Activated T-helper 2 cell treated with anti-CD3 and anti-CD28 coated beads, Interferon-gamma antibody, Interleukin-2, Interleukin-4, amounts not matched to agents 10 μg/mL and 5 μg/mL and 100 μg/mL, durations not matched to agents 14 hours and 24 hours and 36 hours (primary cell): Measurements from ENCODE around the gene DROSHA. TPM values are rescaled to one million over a fixed set of nuclear protein-coding genes. Genes with fewer than 3 reads are reported as not detected.

ENCODE experiments used
- DNase-seq: peaks from one replicate; pipeline ENCODE4 v3.0.0; 2021; ENCODE audit warnings: low spot score
- H3K27ac Mint-ChIP-seq: one replicate; pipeline ENCODE4 v1.8.0; 2021; ENCODE audit warnings: mixed read lengths
- H3K27me3 Mint-ChIP-seq: one replicate; pipeline ENCODE4 v1.8.0; 2021; ENCODE audit warnings: low read depth, mixed read lengths
- H3K36me3 Mint-ChIP-seq: one replicate; pipeline ENCODE4 v1.8.0; 2021; ENCODE audit warnings: low read depth, mixed read lengths
- H3K4me1 Mint-ChIP-seq: one replicate; pipeline ENCODE4 v1.8.0; 2021; ENCODE audit warnings: low read depth, mixed read lengths
- H3K4me3 Mint-ChIP-seq: one replicate; pipeline ENCODE4 v1.8.0; 2021; ENCODE audit warnings: low read depth, mild to moderate bottlenecking, moderate library complexity, mixed read lengths
- H3K9me3 Mint-ChIP-seq: one replicate; pipeline ENCODE4 v1.8.0; 2021; ENCODE audit warnings: mixed read lengths
- intact Hi-C: fragments of 100-400 bp; cut with micrococcal nuclease; formaldehyde crosslinking; loops from one replicate; pipeline ENCODE4 v1.15.1; 2023
- total RNA-seq: library from RNA; stranded (reverse); gene quantifications from 2 replicates; pipeline ENCODE4 v1.2.3, GENCODE V29; 2022

The DROSHA gene
- total RNA-seq, 1 donor from 2014 or later: 101 TPM

DNA sequence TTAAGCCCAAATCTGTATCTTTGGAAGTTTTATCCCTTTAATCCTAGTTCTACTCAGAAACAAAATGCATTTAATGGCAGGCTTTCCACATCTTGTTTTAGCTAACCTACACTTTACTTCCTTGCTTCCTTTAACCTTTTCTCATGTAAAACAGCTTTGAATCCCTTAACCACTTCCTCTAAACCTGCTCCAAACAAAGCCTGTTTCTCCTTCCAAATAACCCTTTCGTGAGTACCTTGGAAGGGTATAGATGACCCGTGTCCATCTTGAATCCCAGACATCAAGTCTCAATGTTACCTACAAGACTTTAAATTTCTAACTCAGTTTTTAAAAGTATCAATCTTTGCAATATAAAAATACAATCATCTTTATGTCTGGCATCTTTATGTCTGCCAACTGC is 78.4 kb downstream of the DROSHA start:
- Mint-ChIP-seq H3K27ac (no peak overlapping the region), H3K4me1 (no peaks in the 10 kb centered on the region), H3K4me3 (no peak overlapping the region), H3K36me3 (peaks cover 74% of the 10 kb centered on the region), H3K9me3 (peaks cover 25% of the 10 kb centered on the region), H3K27me3 (no peaks in the 10 kb centered on the region)
- intact Hi-C loops: no loop called here
- DNase-seq: no peak

GRCh38 chr5:31452314-31452713 is 79.6 kb downstream of the DROSHA start:
- intact Hi-C loops: no loop called here
- no peak overlapping the region for H3K27ac Mint-ChIP-seq
- H3K4me1 Mint-ChIP-seq: no peaks in the 10 kb centered on the region
- peaks cover 74% of the 10 kb centered on the region for H3K36me3 Mint-ChIP-seq
- no peak overlapping the region for H3K4me3 Mint-ChIP-seq
- DNase-seq: no peak
- H3K27me3 Mint-ChIP-seq: no peaks in the 10 kb centered on the region
- H3K9me3 Mint-ChIP-seq: peaks cover 21% of the 10 kb centered on the region

DNA sequence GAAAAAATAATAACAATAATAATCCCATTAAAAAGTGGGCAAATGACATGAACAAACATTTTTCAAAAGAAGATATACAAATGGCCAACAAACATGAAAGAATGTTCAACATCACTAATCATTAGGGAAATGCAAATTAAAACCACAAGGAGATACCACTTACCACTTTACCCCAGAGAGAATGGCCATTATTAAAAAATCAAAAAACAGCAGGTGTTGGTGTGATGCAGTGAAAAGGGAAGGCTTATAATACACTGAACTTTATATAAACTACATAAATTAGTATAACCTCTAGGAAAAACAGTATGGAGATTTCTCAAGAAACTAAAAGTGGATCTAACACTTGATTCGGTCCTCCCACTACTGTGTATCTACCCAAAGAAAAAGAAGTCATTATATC is 81.9 kb downstream of the DROSHA start:
- Mint-ChIP-seq H3K36me3 (peaks cover 69% of the 10 kb centered on the region), H3K4me1 (no peaks in the 10 kb centered on the region), H3K9me3 (peaks cover 5% of the 10 kb centered on the region), H3K27ac (no peak overlapping the region), H3K27me3 (no peaks in the 10 kb centered on the region), H3K4me3 (no peak overlapping the region)
- no peak for DNase-seq
- intact Hi-C loops: no loop called here

- Mint-ChIP-seq H3K4me1 (no peaks in the 10 kb centered on the region), H3K4me3 (no peak overlapping the region), H3K9me3 (peaks cover 3% of the 10 kb centered on the region), H3K36me3 (peaks cover 74% of the 10 kb centered on the region), H3K27me3 (no peaks in the 10 kb centered on the region), H3K27ac (no peak overlapping the region)
- intact Hi-C loops: no loop called here
- no peak for DNase-seq
Observed at GRCh38 chr5:31449174-31449573, 82.7 kb downstream of the DROSHA start.

GRCh38 chr5:31445041-31445600 is 86.8 kb downstream of the DROSHA start:
- no peaks in the 10 kb centered on the region for H3K4me1 Mint-ChIP-seq
- no peak overlapping the region for H3K27ac Mint-ChIP-seq
- DNase-seq: no peak
- H3K36me3 Mint-ChIP-seq: peaks cover 66% of the 10 kb centered on the region
- H3K4me3 Mint-ChIP-seq: no peak overlapping the region
- H3K27me3 Mint-ChIP-seq: no peaks in the 10 kb centered on the region
- intact Hi-C loops: no loop called here
- no peaks in the 10 kb centered on the region for H3K9me3 Mint-ChIP-seq

- Mint-ChIP-seq H3K4me1 (no peaks in the 10 kb centered on the region), H3K4me3 (no peak overlapping the region), H3K27me3 (no peaks in the 10 kb centered on the region), H3K36me3 (peaks cover 59% of the 10 kb centered on the region), H3K27ac (no peak overlapping the region), H3K9me3 (no peaks in the 10 kb centered on the region)
- intact Hi-C loops: no loop called here
- DNase-seq: no peak
Observed at GRCh38 chr5:31443572-31443971, 88.3 kb downstream of the DROSHA start.

- no peak for DNase-seq
- no peaks in the 10 kb centered on the region for H3K27me3 Mint-ChIP-seq
- intact Hi-C loops: no loop called here
- no peak overlapping the region for H3K27ac Mint-ChIP-seq
- H3K4me1 Mint-ChIP-seq: no peaks in the 10 kb centered on the region
- H3K36me3 Mint-ChIP-seq: peaks cover 55% of the 10 kb centered on the region
- H3K9me3 Mint-ChIP-seq: no peaks in the 10 kb centered on the region
- H3K4me3 Mint-ChIP-seq: no peak overlapping the region
Observed at GRCh38 chr5:31442058-31442745, 89.7 kb downstream of the DROSHA start.

DNA sequence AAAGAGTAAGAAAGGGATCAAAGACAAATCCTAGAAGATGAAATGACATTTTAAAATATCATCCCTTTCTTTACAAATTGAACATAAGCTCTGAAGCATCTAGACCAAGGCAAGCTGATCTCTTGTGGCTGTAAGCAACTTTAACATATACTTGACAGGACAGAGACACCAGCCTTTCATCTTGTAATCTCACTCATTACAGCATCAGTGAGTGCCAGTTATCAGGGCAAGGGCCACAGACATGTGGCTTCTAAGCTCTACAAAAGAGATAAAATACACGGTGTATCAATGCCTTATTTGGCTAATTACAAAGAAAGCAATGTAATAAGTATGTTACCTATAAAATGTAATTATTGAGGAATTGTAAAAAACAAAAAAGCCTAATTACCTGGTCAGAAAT is 95.0 kb downstream of the DROSHA start:
- Mint-ChIP-seq H3K4me3 (no peak overlapping the region), H3K27me3 (no peaks in the 10 kb centered on the region), H3K4me1 (no peaks in the 10 kb centered on the region), H3K36me3 (peaks cover 58% of the 10 kb centered on the region), H3K27ac (no peak overlapping the region), H3K9me3 (no peaks in the 10 kb centered on the region)
- no peak for DNase-seq
- intact Hi-C loops: no loop called here

GRCh38 chr5:31435730-31436129 is 96.2 kb downstream of the DROSHA start:
- intact Hi-C loops: no loop called here
- no peak for DNase-seq
- no peaks in the 10 kb centered on the region for H3K9me3 Mint-ChIP-seq
- H3K27ac Mint-ChIP-seq: no peak overlapping the region
- H3K27me3 Mint-ChIP-seq: no peaks in the 10 kb centered on the region
- H3K36me3 Mint-ChIP-seq: peaks cover 64% of the 10 kb centered on the region
- peaks cover 8% of the 10 kb centered on the region for H3K4me1 Mint-ChIP-seq
- H3K4me3 Mint-ChIP-seq: no peak overlapping the region

DNA sequence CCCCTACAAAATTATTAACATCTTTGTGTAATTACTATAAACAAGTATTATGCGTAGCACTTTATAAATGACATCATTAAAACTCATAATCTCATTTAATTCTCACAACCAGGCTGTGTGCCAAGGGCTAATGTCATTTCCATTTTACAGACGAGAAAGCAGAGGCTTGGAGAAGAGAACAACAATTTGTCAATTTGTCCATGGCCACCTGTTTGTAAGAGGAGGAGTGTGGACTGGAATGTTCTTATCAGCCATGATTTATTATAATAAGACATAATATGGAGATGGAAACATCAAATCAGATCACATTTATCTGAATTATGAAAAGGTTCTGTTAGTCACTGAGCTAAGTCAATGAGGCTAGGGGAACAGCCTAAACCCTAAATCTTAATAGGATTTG is 97.0 kb downstream of the DROSHA start:
- no peak overlapping the region for H3K27ac Mint-ChIP-seq
- intact Hi-C loops: no loop called here
- no peaks in the 10 kb centered on the region for H3K9me3 Mint-ChIP-seq
- H3K27me3 Mint-ChIP-seq: no peaks in the 10 kb centered on the region
- H3K36me3 Mint-ChIP-seq: peaks cover 70% of the 10 kb centered on the region
- H3K4me3 Mint-ChIP-seq: no peak overlapping the region
- DNase-seq: no peak
- peaks cover 15% of the 10 kb centered on the region for H3K4me1 Mint-ChIP-seq

DNA sequence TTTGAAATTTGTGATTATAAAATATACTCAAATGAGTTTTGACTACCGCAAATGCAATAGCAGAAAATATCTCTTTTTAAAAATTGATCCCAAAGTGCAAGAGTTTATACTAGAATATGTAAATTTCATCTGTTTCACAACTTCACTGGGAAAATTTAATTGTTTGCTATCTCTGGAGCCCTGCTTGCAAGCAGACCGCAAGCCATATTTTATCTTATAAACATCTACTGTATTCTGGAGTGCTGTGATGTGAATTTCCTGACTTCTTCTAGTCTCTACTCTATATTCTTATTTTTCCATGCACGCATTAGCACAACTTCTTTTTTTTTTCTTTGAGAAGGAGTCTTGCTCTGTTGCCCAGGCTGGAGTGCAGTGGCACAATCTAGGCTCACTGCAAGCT is 98.7 kb downstream of the DROSHA start:
- Mint-ChIP-seq H3K4me3 (no peak overlapping the region), H3K27me3 (no peaks in the 10 kb centered on the region), H3K27ac (no peak overlapping the region), H3K4me1 (peaks cover 15% of the 10 kb centered on the region), H3K36me3 (peaks cover 62% of the 10 kb centered on the region), H3K9me3 (no peaks in the 10 kb centered on the region)
- no peak for DNase-seq
- intact Hi-C loops: no loop called here

GRCh38 chr5:31427724-31428309 is 104.1 kb downstream of the DROSHA start:
- intact Hi-C loops: no loop called here
- peak overlapping the region; percentile 68 for H3K27ac Mint-ChIP-seq

DNA sequence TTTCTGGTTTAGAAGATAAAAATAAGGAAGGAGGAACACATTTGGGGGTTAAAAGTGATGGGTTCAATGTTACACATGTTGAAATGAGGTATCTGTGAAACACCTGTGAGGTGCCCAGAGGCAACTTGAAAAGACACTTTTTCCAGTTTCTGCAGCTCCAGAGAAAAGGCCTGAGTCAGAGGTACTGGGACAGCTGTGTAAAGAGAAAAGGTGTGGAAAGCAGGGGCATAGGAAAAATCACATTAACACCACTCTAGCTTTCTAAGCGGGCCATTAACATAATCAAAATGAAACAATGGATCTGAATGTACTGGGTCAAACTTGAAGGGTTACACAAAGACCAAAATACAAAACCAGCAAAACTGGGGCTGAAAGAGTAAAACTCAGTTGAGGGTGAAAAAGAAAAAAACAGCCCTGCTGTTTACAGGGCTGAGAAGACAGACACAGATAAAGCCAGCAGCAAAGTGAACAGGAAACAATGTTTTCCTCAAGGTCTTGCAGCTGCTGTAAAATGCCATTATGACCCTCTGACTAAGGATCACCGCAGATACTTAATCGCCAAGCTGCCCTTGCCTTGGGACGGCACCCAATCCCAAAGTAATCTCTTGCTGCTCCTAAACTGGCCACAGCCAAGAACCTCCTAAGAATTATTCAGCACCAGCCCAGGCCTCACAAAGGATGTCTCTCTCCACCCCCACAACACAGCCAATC is 104.7 kb downstream of the DROSHA start:
- Mint-ChIP-seq H3K27ac (no peak overlapping the region), H3K4me3 (no peak overlapping the region), H3K36me3 (peaks cover 47% of the 10 kb centered on the region), H3K9me3 (no peaks in the 10 kb centered on the region), H3K4me1 (peaks cover 27% of the 10 kb centered on the region), H3K27me3 (no peaks in the 10 kb centered on the region)
- no peak for DNase-seq
- intact Hi-C loops: no loop called here

More at GRCh38 chr5:31427724-31428309, 104.1 kb downstream of the DROSHA start:
- DNase-seq: no peak
- H3K4me3 Mint-ChIP-seq: no peak overlapping the region
- H3K27me3 Mint-ChIP-seq: no peaks in the 10 kb centered on the region
- H3K9me3 Mint-ChIP-seq: no peaks in the 10 kb centered on the region
- peaks cover 27% of the 10 kb centered on the region for H3K4me1 Mint-ChIP-seq
- peaks cover 46% of the 10 kb centered on the region for H3K36me3 Mint-ChIP-seq
